Keratinocyte (primary cell): ENCODE results near the gene GJA3. TPM values are rescaled to one million over a fixed set of nuclear protein-coding genes. Genes with fewer than 3 reads are reported as not detected.

Experiments
- DNase-seq: peaks from one replicate; pipeline ENCODE4 v3.0.0-alpha.2; 2011; ENCODE audit warnings: low read depth, missing footprints, low spot score
- FAIRE-seq: peaks from 2 replicates; lab custom pipeline; 2011; peaks lifted over from hg19 to GRCh38; lab: Jason Lieb, UNC
- H2AFZ ChIP-seq: 2 replicates; pipeline ENCODE4 v1.6.0; 2012; ENCODE audit warnings: low read length, control low read depth, inconsistent platforms; ENCODE audit not compliant: control insufficient read depth
- H3K27ac ChIP-seq: 2 replicates; pipeline ENCODE4 v1.5.1; 2011; ENCODE audit warnings: low read length; ENCODE audit not compliant: control insufficient read depth, insufficient read depth
- H3K27me3 ChIP-seq: 3 replicates; pipeline ENCODE4 v1.6.0; 2011; ENCODE audit warnings: low read length; ENCODE audit not compliant: control insufficient read depth, insufficient read depth; ENCODE audit errors: extremely low read depth
- H3K36me3 ChIP-seq, 2 experiments: 2 replicates in 1 of 2; 3 replicates in 1 of 2; pipeline ENCODE4 v1.5.1; 2011; ENCODE audit warnings: low read length in 2 of 2, mild to moderate bottlenecking in 1 of 2; ENCODE audit not compliant: control insufficient read depth in 2 of 2, insufficient read depth in 2 of 2; ENCODE audit errors: extremely low read depth in 1 of 2
- H3K4me1 ChIP-seq: 3 replicates; pipeline ENCODE4 v1.5.1; 2011; ENCODE audit warnings: low read length; ENCODE audit not compliant: control insufficient read depth, insufficient read depth; ENCODE audit errors: extremely low read depth
- H3K4me2 ChIP-seq: 3 replicates; pipeline ENCODE4 v1.6.0; 2011; ENCODE audit warnings: low read depth, low read length; ENCODE audit not compliant: control insufficient read depth, insufficient read depth; ENCODE audit errors: extremely low read depth
- H3K4me3 ChIP-seq, 3 experiments: fragments of 200-600 bp in 1 of 3; sonication (generic) in 1 of 3; 2 replicates in 2 of 3; 3 replicates in 1 of 3; pipeline ENCODE4 v1.5.1; 2011 to 2016; ENCODE audit warnings: low read length in 3 of 3, mild to moderate bottlenecking in 3 of 3, control low read depth in 2 of 3, inconsistent platforms in 1 of 3, low read depth in 1 of 3, mixed read lengths in 1 of 3, mixed run types in 1 of 3, moderate library complexity in 1 of 3; ENCODE audit not compliant: control insufficient read depth in 2 of 3, insufficient read depth in 2 of 3; ENCODE audit errors: extremely low read depth in 1 of 3
- H3K79me2 ChIP-seq: 2 replicates; pipeline ENCODE4 v1.6.0; 2012; ENCODE audit warnings: low read length; ENCODE audit not compliant: control insufficient read depth, insufficient read depth
- H3K9ac ChIP-seq: 3 replicates; pipeline ENCODE4 v1.6.0; 2011; ENCODE audit warnings: low read length; ENCODE audit not compliant: control insufficient read depth, insufficient read depth; ENCODE audit errors: extremely low read depth
- H3K9me1 ChIP-seq: 3 replicates; pipeline ENCODE4 v1.6.0; 2011; ENCODE audit warnings: low read length; ENCODE audit not compliant: control insufficient read depth, insufficient read depth; ENCODE audit errors: extremely low read depth
- H3K9me3 ChIP-seq: 2 replicates; pipeline ENCODE4 v1.5.1; 2012; ENCODE audit warnings: low read depth, low read length; ENCODE audit not compliant: control insufficient read depth
- H4K20me1 ChIP-seq: 3 replicates; pipeline ENCODE4 v1.6.0; 2011; ENCODE audit warnings: low read length; ENCODE audit not compliant: control insufficient read depth, insufficient read depth; ENCODE audit errors: extremely low read depth
- CTCF ChIP-seq, 3 experiments: IDR thresholded peaks in 1 of 3; conservative IDR thresholded peaks in 1 of 3; optimal IDR thresholded peaks in 1 of 3; 2 replicates in 2 of 3; 3 replicates in 1 of 3; pipeline versions ENCODE3 to v1.5.1; 2011; ENCODE audit warnings: low read length in 3 of 3, mild to moderate bottlenecking in 3 of 3, moderate library complexity in 2 of 3, control low read depth in 1 of 3, inconsistent platforms in 1 of 3; ENCODE audit not compliant: insufficient read depth in 2 of 3; ENCODE audit errors: extremely low read depth in 1 of 3
- EZH2 ChIP-seq: IDR thresholded peaks from one replicate; pipeline ENCODE4 v1.6.1; 2012; ENCODE audit warnings: inconsistent platforms, mild to moderate bottlenecking, low read length, moderate library complexity
- dilution Hi-C: fragments of 300-500 bp; cut with MboI; formaldehyde crosslinking; loops from one replicate; pipeline ENCODE4 v1.7.0; 2020; ENCODE audit warnings: low sequenced_read_pairs; ENCODE audit not compliant: extremely low pct_ligation_motif_present
- polyA plus RNA-seq, 5 experiments: library from polyadenylated mRNA; depleted of rRNA in 3 of 5; stranded (reverse) in 3 of 5; stranded (forward) in 1 of 5; unstranded in 1 of 5; fragments of >200 nt; gene quantifications; 1 replicate in 1 of 5; 2 replicates in 3 of 5; 3 replicates in 1 of 5; pipeline versions ENCODE4 v1.2.1 to v1.2.3, GENCODE V29; 2011 to 2012; ENCODE audit warnings: missing spikeins in 2 of 5, low read depth in 1 of 5, low replicate concordance in 1 of 5

GJA3 gene
- polyA plus RNA-seq, 1 donor (not counting 4 experiments of a cell fraction or from before 2014, with no cell fraction given): 0.09 TPM

GRCh38 chr13:20193162-20193906 is 32.5 kb upstream of the GJA3 start:
- FAIRE-seq (no peak), DNase-seq (no peak)
- dilution Hi-C loops: loop anchor here (25.0 kb wide), 2 partner anchors 194 to 294 kb away; no protein-coding TSS in a partner anchor
- Histone ChIP-seq H3K79me2 (peaks cover 18% of the 10 kb centered on the region), H3K9ac (peak overlapping the region; percentile 84), H3K9me1 (no peaks in the 10 kb centered on the region), H4K20me1 (no peaks in the 10 kb centered on the region), H2AFZ (peak overlapping the region; percentile 52), H3K4me1 (peaks cover 65% of the 10 kb centered on the region), H3K27me3 (no peaks in the 10 kb centered on the region), H3K9me3 (no peaks in the 10 kb centered on the region), H3K27ac (peak overlapping the region; percentile 46), H3K4me3 (peak overlapping the region; percentile 46 to 92 (median 76)), H3K4me2 (peak overlapping the region; percentile 81), H3K36me3 (peaks cover 10 to 15% of the 10 kb centered on the region in 2 experiments)
- no peak for TF ChIP-seq EZH2
- no peak for TF ChIP-seq CTCF (optimal IDR thresholded peaks at IDR 0.05 in 1 of 3, IDR thresholded peaks at IDR 0.05 in 1 of 3, conservative IDR thresholded peaks at IDR 0.05 in 1 of 3; ENCODE audit: extremely low read depth in 1 of 3, insufficient read depth in 2 of 3, low read length in 3 of 3)

- H3K9me1 ChIP-seq: no peaks in the 10 kb centered on the region
- H3K27me3 ChIP-seq: no peaks in the 10 kb centered on the region
- no peaks in the 10 kb centered on the region for H3K9me3 ChIP-seq
- peak within 1 kb of the TSS; percentile 84 for H3K9ac ChIP-seq
- peak within 1 kb of the TSS; percentile 92 for H3K4me2 ChIP-seq
- peak within 1 kb of the TSS; percentile 76 for H3K27ac ChIP-seq
- TF ChIP-seq EZH2 (no peak), CTCF (optimal IDR thresholded peaks at IDR 0.05 in 1 of 3, IDR thresholded peaks at IDR 0.05 in 1 of 3, conservative IDR thresholded peaks at IDR 0.05 in 1 of 3; ENCODE audit: extremely low read depth in 1 of 3, insufficient read depth in 2 of 3, low read length in 3 of 3) (no peak)
- FAIRE-seq (no peak), DNase-seq (no peak)
- peak within 1 kb of the TSS; percentile 46 to 92 (median 76) for H3K4me3 ChIP-seq
- H3K36me3 ChIP-seq: peaks cover 12 to 18% of the 10 kb centered on the region in 2 experiments
- no peaks in the 10 kb centered on the region for H4K20me1 ChIP-seq
- dilution Hi-C loops: loop anchor here (25.0 kb wide), 2 partner anchors 195 to 295 kb away; no protein-coding TSS in a partner anchor
- peak within 1 kb of the TSS; percentile 78 for H2AFZ ChIP-seq
- peaks cover 63% of the 10 kb centered on the region for H3K4me1 ChIP-seq
- H3K79me2 ChIP-seq: peaks cover 18% of the 10 kb centered on the region
Observed at GRCh38 chr13:20192836-20193161, 31.9 kb upstream of the GJA3 start, which contains the start of gene GJB2. TSS of gene GJB2 (minus strand) at chr13:20192938. CDS start at chr13:20189581, 3,357 bp downstream.
